Neural progenitor cell (in vitro differentiated cells): ENCODE measurements around the gene SLC4A5.

ENCODE experiments used
- EZH2phosphoT487 ChIP-seq: fragments of 200-600 bp; sonication (generic); IDR thresholded peaks from 2 replicates; pipeline ENCODE4 v1.6.1; 2017; ENCODE audit warnings: antibody characterized with exemption
- TF ChIP-seq, protein P1 (sequence below): fragments of 200-600 bp; sonication (generic); IDR thresholded peaks from 2 replicates; pipeline ENCODE4 v1.5.1; 2017; ENCODE audit warnings: antibody characterized with exemption, mild to moderate bottlenecking

DNA sequence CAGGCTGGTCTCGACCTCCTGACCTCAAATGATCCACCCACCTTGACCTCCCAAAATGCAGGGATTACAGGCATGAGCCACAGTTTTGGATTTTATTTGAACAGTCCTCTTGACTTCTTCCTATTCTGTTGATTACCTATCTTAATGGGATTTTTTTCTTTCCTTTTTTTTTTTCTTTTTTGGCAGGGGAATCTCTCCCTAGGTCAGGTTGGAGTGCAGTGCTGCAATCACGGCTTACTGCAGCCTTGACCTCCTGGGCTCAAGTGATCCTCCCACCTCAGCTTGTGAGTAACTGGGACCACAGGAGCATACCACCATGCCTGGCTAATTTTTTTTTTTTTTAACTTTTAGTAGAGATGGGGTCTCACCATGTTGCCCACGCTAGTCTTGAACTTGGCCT, 142.0 kb downstream of the SLC4A5 start:
- TF ChIP-seq, protein P1, sequence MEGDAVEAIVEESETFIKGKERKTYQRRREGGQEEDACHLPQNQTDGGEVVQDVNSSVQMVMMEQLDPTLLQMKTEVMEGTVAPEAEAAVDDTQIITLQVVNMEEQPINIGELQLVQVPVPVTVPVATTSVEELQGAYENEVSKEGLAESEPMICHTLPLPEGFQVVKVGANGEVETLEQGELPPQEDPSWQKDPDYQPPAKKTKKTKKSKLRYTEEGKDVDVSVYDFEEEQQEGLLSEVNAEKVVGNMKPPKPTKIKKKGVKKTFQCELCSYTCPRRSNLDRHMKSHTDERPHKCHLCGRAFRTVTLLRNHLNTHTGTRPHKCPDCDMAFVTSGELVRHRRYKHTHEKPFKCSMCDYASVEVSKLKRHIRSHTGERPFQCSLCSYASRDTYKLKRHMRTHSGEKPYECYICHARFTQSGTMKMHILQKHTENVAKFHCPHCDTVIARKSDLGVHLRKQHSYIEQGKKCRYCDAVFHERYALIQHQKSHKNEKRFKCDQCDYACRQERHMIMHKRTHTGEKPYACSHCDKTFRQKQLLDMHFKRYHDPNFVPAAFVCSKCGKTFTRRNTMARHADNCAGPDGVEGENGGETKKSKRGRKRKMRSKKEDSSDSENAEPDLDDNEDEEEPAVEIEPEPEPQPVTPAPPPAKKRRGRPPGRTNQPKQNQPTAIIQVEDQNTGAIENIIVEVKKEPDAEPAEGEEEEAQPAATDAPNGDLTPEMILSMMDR = no peak
- TF ChIP-seq EZH2phosphoT487 = no peak
